HG02642 (cell line): ENCODE data around the gene GSE1.

Experiments used
- ATAC-seq: cut with Tn5 transposase; IDR thresholded peaks from one replicate; pipeline ENCODE4 v1.9.1; 2021; ENCODE audit warnings: mild to moderate bottlenecking; ENCODE audit not compliant: unreplicated experiment, poor library complexity

The GSE1 gene

DNA sequence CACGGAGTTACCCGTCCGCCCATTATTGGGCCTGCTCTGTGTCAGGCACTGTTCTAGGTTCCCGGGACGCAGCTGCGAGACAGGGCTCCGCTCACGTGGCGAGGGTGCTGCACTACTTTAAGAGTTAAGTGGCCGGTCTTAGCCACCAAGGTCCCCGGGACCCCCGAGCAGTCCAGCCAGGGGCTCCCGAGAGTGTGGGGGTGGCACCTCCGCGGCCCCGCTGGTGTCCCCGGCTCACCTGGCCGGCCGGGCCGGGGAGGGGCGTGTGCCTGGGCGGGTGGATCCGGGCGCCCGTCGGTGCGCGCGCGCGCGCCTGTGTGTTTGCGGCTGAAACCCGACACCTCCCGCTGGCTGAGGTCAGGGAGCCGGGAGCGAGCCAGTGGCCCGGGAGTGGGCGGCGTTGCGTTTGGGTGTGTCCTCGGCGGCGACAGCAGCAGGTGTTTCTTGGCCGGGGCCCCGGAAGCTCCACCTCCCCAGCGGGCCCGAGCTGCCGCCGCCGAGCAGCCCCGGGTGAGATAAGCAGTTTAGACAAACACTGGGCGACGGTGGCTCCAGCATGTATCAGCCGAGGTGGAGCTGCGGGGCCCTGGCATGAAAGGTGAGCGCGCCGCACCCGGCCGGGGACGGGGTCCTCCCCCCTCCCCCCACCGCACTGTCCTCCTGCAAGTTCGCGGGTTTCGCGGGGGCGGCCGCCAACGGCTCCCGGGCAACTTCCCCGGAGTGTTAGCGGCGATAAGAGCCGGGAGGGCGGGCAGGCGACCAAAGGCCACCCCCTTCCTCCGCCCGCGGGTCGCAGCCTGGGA, at the start of gene GSE1:
Gene GSE1, plus strand, starts transcription at position 522 of the 803 bp plus-strand sequence. Its CDS starts 70 bp downstream, at position 592.
- peak; percentile 44 for ATAC-seq

DNA sequence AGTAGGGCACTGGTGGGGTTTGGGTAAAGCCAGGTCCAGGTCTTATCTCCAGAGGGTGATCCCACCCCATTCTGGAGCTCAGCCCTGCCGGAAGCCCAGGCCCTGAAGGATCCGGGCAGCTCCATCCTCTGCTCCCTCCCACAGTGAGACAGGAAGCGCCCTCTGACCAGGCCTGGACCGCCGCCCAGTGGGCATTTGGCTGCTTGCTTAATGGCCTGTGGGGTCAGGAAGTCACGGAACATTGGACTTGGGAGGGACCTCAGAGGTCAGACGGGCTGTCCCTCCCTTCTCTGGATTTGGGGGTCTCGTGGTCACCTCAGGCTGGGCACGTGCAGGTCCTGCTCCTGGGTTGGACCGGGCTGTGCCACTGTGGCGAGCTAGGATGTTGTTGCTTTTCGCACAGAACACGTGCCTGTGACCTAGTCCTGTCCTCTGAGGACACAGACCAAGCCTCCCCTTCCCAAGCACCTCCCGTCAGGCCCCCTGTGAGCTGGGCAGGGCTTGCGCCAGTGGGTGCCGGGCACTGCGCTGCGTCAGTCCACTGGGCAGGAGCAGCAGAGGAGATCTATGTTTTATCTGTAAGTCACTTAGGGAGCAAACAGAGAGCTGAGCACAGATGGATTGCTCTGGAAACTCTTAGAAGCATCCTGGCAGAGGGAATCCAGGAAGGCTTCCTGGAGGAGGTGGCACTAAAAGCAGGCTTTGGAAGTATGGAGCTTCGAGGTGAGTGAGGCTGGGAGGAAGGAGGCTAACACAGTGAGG, 49.4 kb upstream of the GSE1 start:
- ATAC-seq = no peak

DNA sequence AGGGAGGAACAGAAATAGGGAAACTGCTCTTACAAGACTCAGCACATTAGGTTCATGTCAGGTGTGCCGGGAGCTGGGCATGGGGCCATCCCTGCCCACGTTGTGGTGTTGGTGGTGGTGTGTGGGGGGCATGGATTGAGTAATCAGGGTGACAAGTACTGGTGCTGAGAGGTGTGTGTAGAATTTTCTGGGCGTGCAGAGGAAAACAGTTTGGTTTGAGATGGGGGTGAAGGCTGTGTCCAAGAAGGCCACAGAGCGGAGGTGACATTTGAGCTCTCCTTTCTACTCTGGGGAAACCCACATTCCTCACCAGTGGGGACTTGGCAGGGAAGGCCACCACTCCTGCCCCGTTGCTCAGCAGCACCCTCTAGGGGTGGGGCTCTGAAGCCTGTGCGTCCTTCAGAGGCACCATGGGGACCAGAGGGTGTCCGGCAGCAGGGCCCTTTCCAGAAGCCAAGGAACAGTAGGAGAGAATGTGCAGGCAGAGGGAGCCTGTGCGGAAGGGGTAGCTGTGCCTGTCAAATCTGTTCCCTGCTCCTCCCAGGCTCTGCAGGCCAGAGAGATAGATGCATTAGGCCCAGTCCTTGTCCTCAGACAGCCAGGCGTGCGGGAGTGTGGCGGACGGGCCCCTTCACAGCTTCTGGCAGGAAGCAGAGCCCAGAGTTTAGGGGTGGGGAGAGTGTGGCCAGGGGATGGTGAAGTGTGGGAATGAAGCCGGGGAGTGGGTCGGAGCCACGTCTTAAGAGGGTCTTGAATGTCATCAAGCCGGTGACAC, 48.7 kb upstream of the GSE1 start:
- no peak for ATAC-seq

DNA sequence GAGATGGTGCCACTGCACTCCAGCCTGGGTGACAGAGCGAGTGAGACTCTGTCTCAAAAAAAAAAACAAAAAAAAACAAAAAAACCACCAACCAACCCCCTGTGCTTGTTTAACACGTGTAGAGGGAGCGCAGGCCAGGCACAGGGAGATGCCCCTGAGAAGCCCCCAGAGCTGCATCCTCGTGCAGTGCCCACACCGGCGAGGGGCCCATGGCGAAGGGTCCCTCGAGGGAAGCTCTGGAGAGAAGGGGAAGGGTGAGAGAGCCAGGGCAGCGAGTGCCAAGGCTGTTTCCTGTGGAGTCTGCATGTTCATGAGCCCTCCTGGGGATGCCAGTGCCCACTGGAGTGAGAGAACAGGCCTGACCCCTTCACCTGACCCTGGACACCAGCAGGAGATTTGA, 47.8 kb upstream of the GSE1 start:
- ATAC-seq = no peak

DNA sequence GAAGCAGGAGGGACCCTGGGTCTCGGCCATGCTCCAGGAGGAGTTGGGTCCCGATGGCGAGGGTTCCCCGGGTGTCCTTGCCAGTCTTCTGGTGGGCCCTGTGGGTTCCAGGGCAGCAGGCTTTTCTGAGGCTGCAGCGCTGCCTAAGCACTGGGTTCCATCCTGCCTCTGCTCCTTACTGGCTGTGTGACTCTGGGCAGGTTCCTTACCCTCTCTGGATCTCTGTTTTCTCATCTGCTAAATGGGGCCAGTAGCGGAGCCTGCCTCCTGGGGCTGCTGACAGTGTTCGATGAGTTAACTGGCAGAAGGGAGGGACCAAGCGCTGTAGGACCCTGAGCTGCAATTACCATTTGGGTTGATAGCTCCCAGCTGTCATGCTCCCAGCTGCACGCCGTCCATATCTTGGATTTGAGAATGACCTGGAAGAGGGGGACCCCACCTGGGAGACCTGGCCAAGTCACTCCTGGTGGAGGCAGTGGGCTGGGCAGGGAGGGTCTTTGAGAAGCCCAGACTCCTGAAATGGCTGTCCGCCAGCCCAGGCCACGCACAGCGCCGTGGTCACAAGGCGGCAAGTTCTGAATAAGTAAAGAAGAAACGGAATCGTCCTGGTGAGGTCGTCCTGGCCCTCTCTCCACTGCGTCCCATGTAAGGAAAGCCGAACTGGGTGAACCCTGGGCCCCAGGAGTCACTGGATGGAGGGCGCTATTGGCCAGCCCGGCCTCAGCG, 47.2 kb upstream of the GSE1 start:
- no peak for ATAC-seq

DNA sequence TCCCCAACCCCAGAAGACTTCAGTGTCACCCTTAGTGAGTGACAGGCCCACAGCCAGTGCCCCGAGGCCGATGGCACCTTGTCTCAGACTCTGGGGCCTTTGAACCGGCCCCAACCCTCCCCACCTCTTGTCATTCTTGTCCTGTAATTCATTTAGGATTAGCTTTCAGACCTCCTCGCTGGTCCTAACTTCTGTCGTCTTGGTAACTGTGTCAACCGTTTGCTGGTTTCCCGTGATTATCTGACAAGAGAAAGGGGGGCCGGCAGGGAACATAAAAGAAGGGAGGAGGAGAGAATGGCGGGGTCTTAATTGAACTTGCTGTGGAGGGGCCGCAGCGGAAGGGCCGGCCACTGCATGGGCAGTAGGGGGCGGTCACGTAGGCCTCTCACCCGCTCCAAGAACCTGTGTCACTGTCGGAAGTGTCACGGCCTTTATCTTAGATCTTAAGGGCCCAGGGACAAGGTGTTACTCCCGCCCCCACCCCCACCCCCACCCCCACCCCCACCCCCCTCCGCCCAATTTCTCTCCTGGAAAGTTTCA, 46.5 kb upstream of the GSE1 start:
- no peak for ATAC-seq

DNA sequence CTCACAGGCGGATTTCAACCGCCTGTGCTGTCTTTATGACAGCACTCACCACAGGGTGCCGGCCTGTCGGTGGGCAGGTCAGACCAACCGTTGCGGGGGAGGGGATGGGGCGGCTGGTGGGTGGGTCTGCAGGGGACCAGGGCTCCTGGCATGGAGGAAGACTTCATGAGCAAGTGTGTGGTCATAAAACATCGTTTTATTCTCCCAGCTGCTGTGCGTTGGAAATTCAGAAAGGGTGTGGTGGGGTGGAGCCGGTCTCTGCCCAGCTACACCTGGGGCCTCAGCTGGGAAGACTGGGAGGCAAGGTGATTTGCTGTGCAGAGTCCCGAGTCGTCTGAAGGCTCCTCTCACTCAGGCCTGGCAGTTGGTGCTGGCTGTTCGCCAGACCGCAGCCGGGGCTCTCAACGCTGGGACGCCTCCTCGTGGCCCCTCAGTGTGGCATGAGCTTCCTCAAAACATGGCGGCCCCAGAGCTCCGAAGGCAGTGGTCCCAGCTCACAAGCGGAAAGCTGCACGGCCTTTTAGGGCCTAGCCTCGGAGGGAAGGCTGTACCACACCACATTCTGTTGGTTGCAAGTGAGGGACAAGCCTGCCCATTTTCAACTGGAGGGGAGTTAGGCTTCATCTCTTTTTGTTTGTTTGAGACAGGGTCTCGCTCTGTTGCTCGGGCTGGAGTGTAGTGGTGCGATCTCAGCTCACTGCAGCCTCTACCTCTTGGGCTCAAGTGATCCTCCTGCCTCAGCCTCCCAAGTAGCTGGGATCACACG, 45.8 kb upstream of the GSE1 start:
- ATAC-seq = no peak

DNA sequence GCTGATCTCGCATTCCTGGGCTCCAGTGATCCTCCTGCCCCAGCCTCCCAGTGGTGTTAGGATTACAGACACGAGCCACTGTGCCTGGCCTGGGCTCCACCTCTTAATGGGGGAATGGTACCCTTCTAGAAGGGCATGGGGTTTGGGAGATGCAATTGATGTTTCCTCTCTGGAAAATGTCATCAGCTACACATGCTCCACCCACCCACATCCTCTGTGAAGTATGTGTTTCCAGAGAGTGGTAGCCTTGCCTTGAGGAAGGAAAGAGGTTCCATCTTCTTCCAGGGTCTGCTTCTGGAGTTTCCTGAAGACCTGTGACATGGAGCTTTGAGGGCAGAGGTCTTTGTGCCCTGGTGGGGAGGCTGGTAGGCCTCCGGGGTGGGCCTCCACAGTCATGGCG, 45.2 kb upstream of the GSE1 start:
- no peak for ATAC-seq

DNA sequence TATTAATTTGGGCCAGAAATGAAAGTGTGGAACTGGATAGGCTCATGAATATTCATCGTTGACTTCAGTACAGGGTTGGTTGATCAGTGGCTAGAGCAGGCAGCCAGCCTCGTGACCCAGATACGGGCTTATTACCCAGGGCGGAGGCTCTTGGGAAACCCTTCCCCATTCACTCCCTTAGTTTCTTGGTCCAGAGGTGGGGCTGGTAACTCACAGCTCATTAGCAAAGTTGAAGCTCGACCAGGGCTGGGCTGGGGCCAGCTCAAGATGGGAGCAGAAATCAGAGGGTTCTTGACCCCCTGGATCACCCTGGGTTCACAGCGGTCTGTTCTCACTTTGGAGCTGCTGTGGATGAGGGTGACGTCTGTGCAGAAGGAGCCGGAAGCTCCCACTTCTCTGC, 44.6 kb upstream of the GSE1 start:
- no peak for ATAC-seq

DNA sequence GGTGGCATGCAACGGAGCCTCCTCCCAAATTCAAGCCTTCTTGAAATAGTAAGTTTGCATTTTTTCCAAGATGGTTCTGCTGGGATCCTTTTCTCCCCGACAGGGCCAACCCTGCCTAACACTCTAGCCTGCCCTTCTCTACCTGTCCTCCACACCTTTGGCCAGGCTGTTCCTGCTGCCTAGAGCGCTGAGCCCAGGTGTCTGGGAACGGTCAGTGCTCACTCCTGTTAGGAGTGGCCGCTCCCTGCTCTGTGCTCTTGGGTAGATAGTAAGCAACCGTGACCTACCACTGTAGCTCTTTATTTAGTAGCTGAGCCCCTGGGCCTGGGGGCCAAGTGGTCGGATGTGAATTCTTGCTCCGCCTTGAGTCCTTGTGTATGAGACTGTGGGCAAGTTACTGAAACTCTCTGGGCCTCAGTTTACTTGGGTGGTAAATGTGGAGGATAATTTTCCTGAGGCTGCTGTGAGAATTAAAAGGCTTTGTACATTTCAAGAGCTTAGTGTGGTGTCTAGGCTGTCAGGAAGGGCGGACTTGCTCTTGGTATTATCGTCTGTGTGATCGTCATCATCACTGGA, 44.0 kb upstream of the GSE1 start:
- no peak for ATAC-seq

DNA sequence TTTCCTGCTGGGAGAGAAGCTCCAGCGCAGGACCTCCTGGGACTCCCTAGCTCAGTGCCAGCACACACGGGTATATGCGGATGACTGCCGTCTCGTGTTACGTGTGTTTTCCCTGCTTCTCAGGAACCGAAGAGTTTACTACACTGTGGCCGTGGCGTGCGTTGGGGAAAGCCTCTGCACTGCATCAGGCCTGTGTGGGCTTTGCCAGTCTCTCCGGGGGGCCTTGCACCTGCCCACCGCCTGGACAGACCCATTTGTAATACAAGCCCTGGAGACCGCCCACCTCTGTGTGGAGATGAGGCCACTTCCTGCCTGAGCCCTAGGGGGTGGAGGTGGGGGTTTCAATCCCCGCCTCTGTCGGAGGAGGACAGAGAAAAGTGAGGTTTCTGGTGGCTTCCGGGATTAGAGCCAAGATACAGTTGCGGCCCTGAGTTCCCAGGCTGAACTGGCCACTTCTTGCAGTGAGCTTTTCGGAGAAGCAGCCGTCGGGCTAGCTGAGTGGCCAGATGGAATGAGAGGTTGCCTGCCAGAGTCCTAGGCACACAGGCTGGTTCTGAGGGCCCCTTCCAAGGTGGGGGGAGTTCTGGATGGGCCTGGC, 43.4 kb upstream of the GSE1 start:
- peak; percentile 64 for ATAC-seq

DNA sequence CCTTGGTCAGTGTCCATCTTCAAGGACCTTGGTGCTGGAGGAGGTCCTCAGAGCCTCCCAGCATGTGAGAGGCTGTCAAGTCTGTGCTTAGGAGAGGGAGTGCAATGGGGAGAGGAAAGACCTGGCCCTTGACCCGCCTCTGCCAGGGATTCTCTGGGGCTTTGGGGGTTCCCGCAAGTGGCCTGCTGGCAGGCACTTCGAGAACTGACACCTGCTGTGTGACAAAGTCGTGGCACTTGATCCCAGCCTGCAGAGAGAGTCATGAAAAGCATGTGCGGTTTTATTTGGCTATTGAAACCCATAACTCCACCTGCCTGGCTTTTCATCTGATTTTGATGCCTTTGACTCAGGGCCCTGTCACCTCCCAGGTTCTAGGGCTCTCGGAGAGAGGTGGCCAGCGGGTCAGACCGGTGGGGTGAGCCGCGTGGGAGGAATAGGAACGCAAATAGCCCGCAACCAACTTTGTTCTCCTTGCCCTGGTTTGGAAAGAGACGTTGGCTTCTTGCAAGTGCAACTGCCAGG, 42.8 kb upstream of the GSE1 start:
- peak; percentile 24 for ATAC-seq

DNA sequence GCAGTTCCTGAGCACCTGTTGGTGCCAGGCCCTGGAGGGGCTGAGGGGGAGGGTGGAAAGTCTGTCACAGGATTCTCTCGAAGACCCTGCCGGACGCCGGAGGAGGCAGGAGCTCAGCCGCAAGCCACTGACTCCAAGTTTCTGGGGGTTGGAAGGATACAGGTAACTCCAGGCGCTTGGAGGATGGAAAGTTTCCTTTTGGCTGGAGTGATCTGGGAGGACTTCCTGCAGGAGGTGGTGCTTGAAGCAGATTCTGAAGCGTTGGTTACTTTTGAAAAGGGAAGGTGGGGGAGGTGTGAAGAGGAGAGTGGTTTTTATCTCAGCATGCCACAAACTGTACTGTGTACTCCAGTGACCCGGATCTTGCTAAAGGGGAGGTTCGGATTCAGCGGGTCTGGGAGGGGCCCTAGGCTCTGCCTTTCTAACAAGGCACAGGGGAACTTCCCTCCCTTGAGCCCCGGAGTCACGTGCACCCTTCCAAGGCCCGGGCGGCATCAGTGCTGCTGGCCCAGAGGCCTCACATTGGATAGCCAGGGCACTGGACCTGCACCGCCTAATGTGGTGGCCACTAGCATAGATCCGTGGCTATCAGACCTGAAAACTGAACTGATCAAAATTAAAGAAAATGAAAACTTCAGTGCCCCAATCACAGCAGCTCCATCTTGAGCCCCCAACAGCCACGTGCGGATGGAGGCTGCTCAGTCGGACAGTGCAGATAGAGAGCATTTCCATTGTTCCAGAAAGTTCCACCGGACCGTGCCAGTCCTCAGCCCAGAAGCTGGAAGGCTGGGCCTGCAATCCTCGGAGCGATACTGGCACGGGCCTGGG, 42.2 kb upstream of the GSE1 start:
- ATAC-seq = peak; percentile 33

DNA sequence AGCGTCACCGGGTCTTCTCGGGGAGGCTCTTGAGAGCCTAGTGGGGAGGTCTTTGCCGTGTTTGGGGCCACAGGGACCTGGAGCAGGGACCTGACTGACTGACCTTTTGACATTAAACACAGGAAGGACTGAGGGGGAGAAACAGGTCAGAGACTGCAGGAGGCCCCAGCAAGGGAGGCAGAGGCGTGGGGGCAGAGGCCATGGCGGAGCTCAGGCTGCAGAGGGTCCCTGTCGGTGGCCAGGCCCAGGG, 41.6 kb upstream of the GSE1 start:
- peak; percentile 5 for ATAC-seq

DNA sequence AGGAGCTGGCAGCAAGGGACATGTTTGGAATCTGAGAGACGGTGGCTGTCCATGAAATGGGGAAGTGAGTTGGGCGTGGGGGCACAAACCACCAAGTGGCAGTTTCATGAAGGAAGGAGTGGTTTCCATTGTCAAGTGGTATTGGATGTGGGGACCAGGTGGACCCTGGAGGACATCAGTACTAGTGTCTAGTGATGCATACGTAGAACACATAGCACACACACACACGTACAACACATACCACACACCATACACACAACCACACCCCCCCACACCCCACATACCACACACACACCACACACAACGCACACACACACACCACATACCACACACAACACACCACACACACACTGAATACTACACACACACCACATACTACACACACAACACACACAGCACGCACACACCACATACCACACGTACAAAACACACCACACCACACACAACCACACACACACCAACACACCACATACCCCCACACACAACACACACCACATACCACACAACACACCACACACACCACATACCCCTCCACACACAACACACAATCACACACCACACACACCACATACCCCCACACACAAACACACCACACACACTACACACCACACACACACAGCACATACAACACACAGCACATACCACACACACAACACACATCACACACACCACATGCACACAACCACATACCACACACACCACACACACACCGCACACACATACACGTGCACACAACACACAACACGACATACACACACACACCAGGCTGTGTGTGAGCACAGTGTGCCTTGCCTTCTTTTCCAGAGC, 41.1 kb upstream of the GSE1 start:
- ATAC-seq = peak; percentile 24

DNA sequence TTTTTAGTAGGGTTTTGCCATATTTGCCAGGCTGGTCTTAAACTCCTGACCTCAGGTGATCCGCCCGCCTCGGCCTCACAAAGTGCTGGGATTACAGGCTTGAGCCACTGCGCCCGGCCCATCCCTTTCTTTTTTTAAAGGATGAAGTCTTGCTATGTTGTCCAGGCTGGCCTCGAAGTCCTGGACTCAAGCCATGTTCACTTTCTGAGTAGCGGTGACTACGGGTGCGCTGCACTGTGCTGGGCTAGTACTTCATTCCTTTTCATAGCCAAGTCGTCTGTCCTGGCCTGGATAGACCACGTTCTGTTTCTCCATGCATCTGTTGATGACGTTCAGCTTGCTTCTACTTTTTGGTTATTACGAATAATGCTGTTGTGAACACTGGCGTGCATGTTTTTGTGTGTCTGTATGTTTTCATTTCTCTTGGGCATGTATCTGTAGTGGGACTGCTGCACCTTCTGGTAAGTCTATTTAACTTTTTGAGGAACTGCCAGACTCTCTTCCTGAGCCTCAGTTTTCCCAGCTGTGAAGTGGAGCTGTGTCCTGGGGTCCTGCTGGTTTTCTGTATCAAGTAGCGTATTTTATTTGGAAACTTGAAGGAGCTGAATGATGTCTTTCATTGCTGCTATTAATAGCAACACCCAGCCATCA, 40.0 kb upstream of the GSE1 start:
- ATAC-seq = no peak
